OCI-LY3 (cell line): ENCODE results near the gene IZUMO1.

Source experiments
- H2AFZ ChIP-seq: fragments of 200-600, 300-600 bp; shearing (Covaris generic); 2 replicates; pipeline ENCODE4 v1.6.0; 2014; ENCODE audit warnings: antibody characterized with exemption, low read depth, low read length
- H3K27ac ChIP-seq: fragments of 200-600, 300-600 bp; sonication (generic); 2 replicates; pipeline ENCODE4 v1.5.1; 2014; ENCODE audit warnings: mild to moderate bottlenecking, low read length, moderate library complexity, mixed read lengths
- H3K27me3 ChIP-seq: fragments of 200-600, 300-600 bp; sonication (generic); 2 replicates; pipeline ENCODE4 v1.6.1; 2014; ENCODE audit warnings: low read depth, low read length, mixed read lengths
- H3K36me3 ChIP-seq: fragments of 200-600, 300-600 bp; sonication (generic); replicated peaks from 2 replicates; pipeline ENCODE3; 2014; ENCODE audit warnings: low read depth, low read length, mixed read lengths
- H3K4me1 ChIP-seq: fragments of 300-600, 200-600 bp; sonication (generic); 2 replicates; pipeline ENCODE4 v1.6.1; 2014; ENCODE audit warnings: low read length, mixed read lengths
- H3K4me2 ChIP-seq: fragments of 200-600, 300-600 bp; sonication (generic); 2 replicates; pipeline ENCODE4 v1.6.1; 2014; ENCODE audit warnings: low read length, mixed read lengths
- H3K4me3 ChIP-seq: fragments of 300-600, 200-600 bp; sonication (generic); 2 replicates; pipeline ENCODE4 v1.5.1; 2014; ENCODE audit warnings: antibody characterized with exemption, mild to moderate bottlenecking, low read length, moderate library complexity
- H3K79me2 ChIP-seq: fragments of 300-600, 200-600 bp; shearing (Covaris generic); 2 replicates; pipeline ENCODE4 v1.6.1; 2014; ENCODE audit warnings: mild to moderate bottlenecking, low read length, mixed read lengths
- H3K9ac ChIP-seq: fragments of 300-600, 200-600 bp; shearing (Covaris generic); 2 replicates; pipeline ENCODE4 v1.6.0; 2014; ENCODE audit warnings: mild to moderate bottlenecking, low read length, moderate library complexity
- H3K9me3 ChIP-seq: fragments of 200-600, 300-600 bp; shearing (Covaris generic); 2 replicates; pipeline ENCODE4 v1.6.1; 2014; ENCODE audit warnings: low read length, mixed read lengths; ENCODE audit not compliant: insufficient read depth
- H4K20me1 ChIP-seq: fragments of 200-600, 300-600 bp; sonication (generic); 2 replicates; pipeline ENCODE4 v1.6.1; 2016; ENCODE audit warnings: low read length, mixed read lengths; ENCODE audit not compliant: insufficient read depth
- EZH2phosphoT487 ChIP-seq: fragments of 200-600 bp; shearing (Covaris generic); IDR thresholded peaks from 2 replicates; pipeline ENCODE4 v1.6.1; 2018; ENCODE audit warnings: antibody characterized with exemption, mixed run types, low read depth
- TF ChIP-seq, protein P1 (sequence below): fragments of 200-600, 300-600 bp; sonication (generic); IDR thresholded peaks from 2 replicates; pipeline ENCODE4 v1.5.1; 2014; ENCODE audit warnings: antibody characterized with exemption, low read length, low read depth

IZUMO1 gene

DNA sequence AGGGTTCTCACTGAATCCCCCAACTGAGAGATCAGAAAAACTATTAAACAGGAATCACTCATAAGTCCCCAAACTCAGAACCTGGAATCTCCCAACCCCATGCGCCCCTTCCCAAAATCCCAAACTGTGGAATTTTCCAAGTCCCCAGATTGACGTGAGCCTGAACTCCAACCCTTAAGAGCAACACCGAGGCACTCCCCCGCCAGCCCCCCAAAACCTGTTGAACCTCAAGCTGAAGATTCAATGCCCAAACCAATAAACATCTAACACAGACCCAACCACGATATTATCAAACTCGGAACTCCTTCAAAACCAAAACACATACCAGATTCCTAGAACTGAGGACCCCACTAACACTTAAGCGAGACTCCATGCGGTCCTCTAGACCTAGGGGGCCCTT lies 599 bp downstream of the IZUMO1 start:
- Histone ChIP-seq H3K79me2 (no peaks in the 10 kb centered on the region), H3K4me1 (no peaks in the 10 kb centered on the region), H2AFZ (no peak overlapping the region), H3K27me3 (no peaks in the 10 kb centered on the region), H3K9ac (no peak overlapping the region), H4K20me1 (no peaks in the 10 kb centered on the region), H3K4me2 (no peak overlapping the region), H3K36me3 (no peaks in the 10 kb centered on the region), H3K27ac (no peak overlapping the region), H3K4me3 (no peak overlapping the region), H3K9me3 (no peaks in the 10 kb centered on the region)
- TF ChIP-seq, protein P1, sequence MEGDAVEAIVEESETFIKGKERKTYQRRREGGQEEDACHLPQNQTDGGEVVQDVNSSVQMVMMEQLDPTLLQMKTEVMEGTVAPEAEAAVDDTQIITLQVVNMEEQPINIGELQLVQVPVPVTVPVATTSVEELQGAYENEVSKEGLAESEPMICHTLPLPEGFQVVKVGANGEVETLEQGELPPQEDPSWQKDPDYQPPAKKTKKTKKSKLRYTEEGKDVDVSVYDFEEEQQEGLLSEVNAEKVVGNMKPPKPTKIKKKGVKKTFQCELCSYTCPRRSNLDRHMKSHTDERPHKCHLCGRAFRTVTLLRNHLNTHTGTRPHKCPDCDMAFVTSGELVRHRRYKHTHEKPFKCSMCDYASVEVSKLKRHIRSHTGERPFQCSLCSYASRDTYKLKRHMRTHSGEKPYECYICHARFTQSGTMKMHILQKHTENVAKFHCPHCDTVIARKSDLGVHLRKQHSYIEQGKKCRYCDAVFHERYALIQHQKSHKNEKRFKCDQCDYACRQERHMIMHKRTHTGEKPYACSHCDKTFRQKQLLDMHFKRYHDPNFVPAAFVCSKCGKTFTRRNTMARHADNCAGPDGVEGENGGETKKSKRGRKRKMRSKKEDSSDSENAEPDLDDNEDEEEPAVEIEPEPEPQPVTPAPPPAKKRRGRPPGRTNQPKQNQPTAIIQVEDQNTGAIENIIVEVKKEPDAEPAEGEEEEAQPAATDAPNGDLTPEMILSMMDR: no peak
- no peak for TF ChIP-seq EZH2phosphoT487

GRCh38 chr19:48745208-48745995 lies 1.3 kb downstream of the IZUMO1 start:
- Histone ChIP-seq H2AFZ (peak overlapping the region; percentile 45; the same call in 1 of the 2 replicates), H3K79me2 (no peaks in the 10 kb centered on the region), H4K20me1 (no peaks in the 10 kb centered on the region), H3K27ac (no peak overlapping the region), H3K9ac (no peak overlapping the region), H3K4me3 (no peak overlapping the region), H3K36me3 (no peaks in the 10 kb centered on the region), H3K27me3 (no peaks in the 10 kb centered on the region), H3K4me1 (no peaks in the 10 kb centered on the region), H3K4me2 (peak overlapping the region; percentile 23; the same call in 1 of the 2 replicates), H3K9me3 (no peaks in the 10 kb centered on the region)
- TF ChIP-seq, protein P1: no peak
- TF ChIP-seq EZH2phosphoT487: no peak

DNA sequence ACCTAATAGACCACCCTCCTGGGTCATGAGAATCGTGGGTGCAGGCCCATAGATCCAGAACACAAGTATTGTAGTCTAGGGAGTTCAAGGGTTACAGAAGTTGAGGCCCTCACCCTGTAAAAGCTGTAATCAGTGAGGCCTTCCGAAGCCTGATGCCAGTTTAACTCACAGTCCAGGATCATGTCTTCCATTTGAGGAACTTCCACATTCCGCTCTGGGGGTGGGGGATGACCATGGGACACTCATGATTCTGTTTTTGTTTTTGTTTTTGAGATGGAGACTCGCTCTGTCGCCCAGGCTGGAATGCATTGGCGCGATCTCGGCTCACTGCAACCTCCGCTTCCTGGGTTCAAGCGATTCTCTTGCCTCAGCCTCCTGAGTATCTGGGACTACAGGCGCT lies 4.6 kb downstream of the IZUMO1 start:
- Histone ChIP-seq H3K9ac (no peak overlapping the region), H3K4me2 (no peak overlapping the region), H3K4me1 (no peaks in the 10 kb centered on the region), H2AFZ (no peak overlapping the region; the same call in 1 of the 2 replicates), H3K27ac (no peak overlapping the region), H3K79me2 (no peaks in the 10 kb centered on the region), H3K36me3 (no peaks in the 10 kb centered on the region), H3K9me3 (no peaks in the 10 kb centered on the region), H3K4me3 (no peak overlapping the region), H4K20me1 (no peaks in the 10 kb centered on the region), H3K27me3 (no peaks in the 10 kb centered on the region)
- TF ChIP-seq EZH2phosphoT487: no peak
- TF ChIP-seq, protein P1: no peak

GRCh38 chr19:48741129-48741999 lies 5.3 kb downstream of the IZUMO1 start:
- Histone ChIP-seq H3K27ac (no peak overlapping the region), H4K20me1 (no peaks in the 10 kb centered on the region), H2AFZ (no peak overlapping the region; the same call in 1 of the 2 replicates), H3K4me2 (no peak overlapping the region), H3K9me3 (no peaks in the 10 kb centered on the region), H3K4me3 (no peak overlapping the region), H3K9ac (no peak overlapping the region), H3K4me1 (no peaks in the 10 kb centered on the region), H3K36me3 (no peaks in the 10 kb centered on the region), H3K79me2 (no peaks in the 10 kb centered on the region), H3K27me3 (no peaks in the 10 kb centered on the region)
- TF ChIP-seq, protein P1: no peak
- no peak for TF ChIP-seq EZH2phosphoT487
